ENCODE results near the gene SHB. TPM values are rescaled to one million over a fixed set of nuclear protein-coding genes. Genes with fewer than 3 reads are reported as not detected.

SHB gene
- total and polyA plus RNA-seq, 2 of the 8 experiments (the other 6 are each of a cell fraction or from before 2014, with no cell fraction given) = 4.1 to 12.6 TPM

- WGBS, 2 experiments (ENCODE audit: extremely low coverage in 1 of 2, insufficient coverage in 1 of 2, insufficient read length in 1 of 2, insufficient replicate concordance in 2 of 2, low coverage in 1 of 2, low lambda C conversion rate in 2 of 2, missing lambda C conversion rate in 1 of 2) = 93% methylated on average over 4 of the region's 4 CpGs; no CpG with 5 or more reads in 1 of the 2 experiments
- Histone ChIP-seq H2AFZ (ENCODE audit: low read length) (no peak overlapping the region), H2AK5ac (ENCODE audit: low read depth, low read length) (no peak overlapping the region), H4K8ac (ENCODE audit: extremely low read depth, insufficient read depth, low read length) (no peak overlapping the region), H3K36me3 (ENCODE audit: control insufficient read depth in 2 of 4, insufficient read depth in 4 of 4, low read length in 3 of 4) (no peaks in the 10 kb centered on the region), H3K23me2 (ENCODE audit: low read depth, low read length) (no peaks in the 10 kb centered on the region), H2BK5ac (ENCODE audit: low read depth, low read length) (no peak overlapping the region), H4K5ac (ENCODE audit: insufficient read length, low read depth, low read length) (no peak overlapping the region), H3K27ac (ENCODE audit: low read depth, low read length) (no peak overlapping the region), H4K91ac (replicated peaks; ENCODE audit: insufficient read length, low read length) (no peak overlapping the region), H4K20me1 (replicated peaks in 1 of 2; ENCODE audit: control insufficient read depth in 1 of 2, insufficient read depth in 2 of 2, low read length in 2 of 2) (no peaks in the 10 kb centered on the region), H3K9me3 (ENCODE audit: insufficient read depth in 2 of 2, low read depth in 1 of 2, low read length in 1 of 2) (no peaks in the 10 kb centered on the region), H3K4me2 (ENCODE audit: insufficient read depth in 1 of 2, low read depth in 2 of 2, low read length in 2 of 2) (no peak overlapping the region), H2BK12ac (ENCODE audit: low read depth, low read length) (no peak overlapping the region), H3K27me3 (replicated peaks in 1 of 4; ENCODE audit: control insufficient read depth in 3 of 4, extremely low read depth in 1 of 4, insufficient read depth in 3 of 4, low read length in 3 of 4) (no peaks in the 10 kb centered on the region; a peak in 2 of 7 replicates), H3K4me3 (ENCODE audit: extremely low read depth in 1 of 4, insufficient read depth in 2 of 4, low read depth in 3 of 4, low read length in 4 of 4) (no peak overlapping the region), H3K4ac (replicated peaks; ENCODE audit: insufficient read length, low read depth, low read length) (no peak overlapping the region), H3K79me2 (ENCODE audit: control insufficient read depth in 1 of 2, insufficient read depth in 2 of 2, low read length in 2 of 2) (no peaks in the 10 kb centered on the region), H3K14ac (ENCODE audit: insufficient read length) (no peak overlapping the region), H3K79me1 (ENCODE audit: low read depth, low read length) (no peaks in the 10 kb centered on the region), H3K23ac (ENCODE audit: insufficient read length) (no peak overlapping the region), H3K56ac (replicated peaks; ENCODE audit: insufficient read length, low read depth, low read length) (no peak overlapping the region), H2BK15ac (ENCODE audit: low read length) (no peak overlapping the region), H3K9ac (replicated peaks in 1 of 4; ENCODE audit: extremely low read depth in 1 of 4, low read depth in 3 of 4, low read length in 3 of 4) (no peak overlapping the region), H3K4me1 (replicated peaks in 1 of 4; ENCODE audit: control insufficient read depth in 3 of 4, insufficient read depth in 4 of 4, low read length in 3 of 4) (peaks cover 0 to 1% (median 0%) of the 10 kb centered on the region in 4 experiments; a peak in 1 of 7 replicates), H2BK120ac (replicated peaks; ENCODE audit: low read depth, low read length) (no peak overlapping the region), H2BK20ac (ENCODE audit: low read length) (no peak overlapping the region), H3K18ac (ENCODE audit: extremely low read depth, low read length) (no peak overlapping the region)
- ChIA-PET POLR2A (ENCODE audit: partially characterized antibody) (interaction anchor here (1.5 kb wide), 1 partner anchor 35 kb away, joined by 4 read pairs; no protein-coding TSS in a partner anchor), CTCF (ENCODE audit: partially characterized antibody) (interaction anchor here (0.7 to 1.5 kb wide), 5 partner anchors 12 to 454 kb away, joined by 3 to 6 read pairs (median 4); no protein-coding TSS in a partner anchor)
- DNase-seq (ENCODE audit: low read depth in 1 of 2, low spot score in 2 of 2) (no peak), FAIRE-seq (no peak)
- TF ChIP-seq CBX5 (IDR thresholded peaks at IDR 0.05; ENCODE audit: low read depth, low read length) (no peak), TAF7 (optimal IDR thresholded peaks at IDR 0.05; ENCODE audit: borderline replicate concordance, low read depth, low read length) (no peak), SRF (IDR thresholded peaks at IDR 0.05; ENCODE audit: low read depth, low read length) (no peak), SUZ12 (IDR thresholded peaks at IDR 0.05; ENCODE audit: low read length) (no peak), GTF2F1 (IDR thresholded peaks at IDR 0.05; ENCODE audit: borderline replicate concordance, low read depth, low read length) (no peak), CREB1 (IDR thresholded peaks at IDR 0.05) (no peak), SIRT6 (IDR thresholded peaks at IDR 0.05; ENCODE audit: low read length) (no peak), CTCF (IDR thresholded peaks at IDR 0.05; ENCODE audit: control extremely low read depth in 1 of 3, insufficient read depth in 1 of 3, low read depth in 1 of 3, low read length in 3 of 3) (no peak), TBP (IDR thresholded peaks at IDR 0.05; ENCODE audit: low read depth, low read length) (no peak), CHD1 (IDR thresholded peaks at IDR 0.05; ENCODE audit: low read depth, low read length) (no peak), KDM1A (IDR thresholded peaks at IDR 0.05; ENCODE audit: borderline replicate concordance, low read length) (no peak), POLR2AphosphoS5 (IDR thresholded peaks at IDR 0.05; ENCODE audit: low read depth, low read length) (no peak), JUN (IDR thresholded peaks at IDR 0.05; ENCODE audit: low read depth, low read length) (no peak)
Observed at GRCh38 chr9:37910271-37910670, 158.8 kb downstream of the SHB start.
